HG03575 (cell line): ENCODE results near the gene MCRIP2.

Source experiments
- ATAC-seq: cut with Tn5 transposase; IDR thresholded peaks from one replicate; pipeline ENCODE4 v1.9.1; 2021; ENCODE audit not compliant: unreplicated experiment, insufficient number of reproducible peaks, low FRiP score; ENCODE audit errors: extremely low read depth

MCRIP2 gene

GRCh38 chr16:644556-644955, 2.9 kb downstream of the MCRIP2 start:
- ATAC-seq, result no peak

GRCh38 chr16:645852-646678, 4.4 kb downstream of the MCRIP2 start:
- ATAC-seq, result no peak

- no peak for ATAC-seq
Observed at GRCh38 chr16:646679-647172, 5.1 kb downstream of the MCRIP2 start.

GRCh38 chr16:647173-647902, 5.7 kb downstream of the MCRIP2 start:
- ATAC-seq, result no peak

GRCh38 chr16:648071-648780, 6.6 kb downstream of the MCRIP2 start:
- ATAC-seq, result no peak

GRCh38 chr16:648781-649589, 7.4 kb downstream of the MCRIP2 start, which contains the start of gene WDR90:
Gene WDR90, plus strand, starts transcription at chr16:649365. Its CDS starts 52 bp downstream, at chr16:649417.
- ATAC-seq, result no peak

- no peak for ATAC-seq
Observed at GRCh38 chr16:649631-650030, 8.0 kb downstream of the MCRIP2 start.

- ATAC-seq, result no peak
Observed at GRCh38 chr16:651844-652243, 10.2 kb downstream of the MCRIP2 start.

- no peak for ATAC-seq
Observed at GRCh38 chr16:652454-653305, 11.1 kb downstream of the MCRIP2 start.

- ATAC-seq, result no peak
Observed at GRCh38 chr16:654034-654433, 12.4 kb downstream of the MCRIP2 start.

GRCh38 chr16:657487-657886, 15.9 kb downstream of the MCRIP2 start:
- ATAC-seq, result no peak

- no peak for ATAC-seq
Observed at GRCh38 chr16:658679-659571, 17.3 kb downstream of the MCRIP2 start.

- no peak for ATAC-seq
Observed at GRCh38 chr16:659618-660017, 18.0 kb downstream of the MCRIP2 start.

GRCh38 chr16:660132-660458, 18.5 kb downstream of the MCRIP2 start:
- no peak for ATAC-seq

- ATAC-seq, result no peak
Observed at GRCh38 chr16:660459-661183, 19.0 kb downstream of the MCRIP2 start.

- no peak for ATAC-seq
Observed at GRCh38 chr16:661184-661821, 19.7 kb downstream of the MCRIP2 start.
